AG09309 (cell line): ENCODE measurements around the gene ANKRD28.
A peak's percentile ranks its signal among the peaks of the same experiment; 100 is the strongest.
"Not testable (repeated sequence)": the region's sequence is repeated elsewhere in the genome, so short reads cannot be mapped to it uniquely, and the experiment has no call there.

Source experiments
- DNase-seq: peaks from one replicate; pipeline ENCODE4 v3.0.0-alpha.2; 2010; ENCODE audit warnings: low read depth
- H3K4me3 ChIP-seq: 2 replicates; pipeline ENCODE4 v1.5.1; 2011; ENCODE audit warnings: mild to moderate bottlenecking, low read depth, low read length, moderate library complexity; ENCODE audit not compliant: control insufficient read depth
- CTCF ChIP-seq: IDR thresholded peaks from 2 replicates; pipeline ENCODE4 v1.5.1; 2011; ENCODE audit warnings: mild to moderate bottlenecking, low read depth, low read length, inconsistent platforms; ENCODE audit not compliant: insufficient read depth, control insufficient read depth; ENCODE audit errors: missing control alignments

ANKRD28 gene

GRCh38 chr3:15815696-15816095 is 17.9 kb upstream of the ANKRD28 start:
- peak; percentile 35 for TF ChIP-seq CTCF
- no peak overlapping the region for H3K4me3 ChIP-seq
- no peak for DNase-seq

GRCh38 chr3:15813079-15813478 is 15.3 kb upstream of the ANKRD28 start:
- DNase-seq, H3K4me3 ChIP-seq: not testable (repeated sequence)

- no peak overlapping the region for H3K4me3 ChIP-seq
- peak; percentile 31 for TF ChIP-seq CTCF
- DNase-seq, result no peak
Observed at GRCh38 chr3:15812183-15812582, 14.4 kb upstream of the ANKRD28 start.

GRCh38 chr3:15810702-15811101 is 12.9 kb upstream of the ANKRD28 start:
- TF ChIP-seq CTCF, result no peak
- no peak for DNase-seq
- no peak overlapping the region for H3K4me3 ChIP-seq

- H3K4me3 ChIP-seq, result no peak overlapping the region
- no peak for TF ChIP-seq CTCF
- DNase-seq, result no peak
Observed at GRCh38 chr3:15809313-15809712, 11.5 kb upstream of the ANKRD28 start.

GRCh38 chr3:15808679-15809310 is 11.0 kb upstream of the ANKRD28 start:
- no peak for DNase-seq
- no peak for TF ChIP-seq CTCF
- no peak overlapping the region for H3K4me3 ChIP-seq

GRCh38 chr3:15805756-15806266 is 8.0 kb upstream of the ANKRD28 start:
- DNase-seq, result no peak
- H3K4me3 ChIP-seq, result no peak overlapping the region
- TF ChIP-seq CTCF, result no peak
